Gastrocnemius medialis (tissue), 4 donors: ENCODE data around the gene SERPINE2. TPM values are rescaled to one million over a fixed set of nuclear protein-coding genes. Genes with fewer than 3 reads are reported as not detected.

ENCODE experiments used
- ATAC-seq, 2 donors: fragments of 150-250 bp; one replicate each; pipeline ENCODE4 v1.9.1; 2016
- DNase-seq, 2 donors: peaks; one replicate each; pipeline ENCODE4 v3.0.0-alpha.2; 2019
- H3K27ac ChIP-seq, 4 donors: fragments of 200-600 bp; sonication (generic); 1 replicate in 1 of 4; 2 replicates in 3 of 4; pipeline ENCODE4 v1.5.1; 2016 to 2018; ENCODE audit warnings: mild to moderate bottlenecking in 2 of 4, moderate library complexity in 1 of 4
- H3K27me3 ChIP-seq, 3 donors: fragments of 200-600 bp; sonication (generic) in 2 of 3; 1 replicate in 1 of 3; 2 replicates in 2 of 3; pipeline versions ENCODE4 v1.5.1 to v1.6.0; 2016 to 2019; ENCODE audit warnings: mild to moderate bottlenecking in 1 of 3, moderate library complexity in 1 of 3
- H3K36me3 ChIP-seq, 2 donors: fragments of 200-600 bp; sonication (generic) in 1 of 2; one replicate each; pipeline ENCODE4 v1.5.1; 2017 to 2018
- H3K4me1 ChIP-seq, 2 donors: fragments of 200-600 bp; sonication (generic) in 1 of 2; one replicate each; pipeline ENCODE4 v1.5.1; 2016 to 2017; ENCODE audit warnings: mild to moderate bottlenecking in 2 of 2
- H3K4me3 ChIP-seq, 4 donors: fragments of 200-600 bp; sonication (generic) in 3 of 4; 1 replicate in 1 of 4; 2 replicates in 3 of 4; pipeline ENCODE4 v1.5.1; 2016 to 2019; ENCODE audit warnings: mild to moderate bottlenecking in 2 of 4
- H3K9me3 ChIP-seq, 3 donors: fragments of 200-600 bp; sonication (generic) in 2 of 3; 1 replicate in 1 of 3; 2 replicates in 2 of 3; pipeline ENCODE4 v1.5.1; 2016 to 2019
- POLR2A ChIP-seq, 2 donors: fragments of 450-650 bp; IDR thresholded peaks; one replicate each; pipeline ENCODE4 v1.6.1; 2017; ENCODE audit warnings: antibody characterized with exemption in 2 of 2, mild to moderate bottlenecking in 2 of 2, moderate library complexity in 2 of 2
- in situ Hi-C, 4 donors: fragments of 200-750 bp; cut with MboI; loops; one replicate each; pipeline versions ENCODE4 v1.15.0 to v1.8.0; 2017; ENCODE audit warnings: low sequenced_read_pairs in 4 of 4
- intact Hi-C: fragments of 100-400 bp; cut with DNase I; formaldehyde crosslinking; loops from one replicate; pipeline ENCODE4 v1.15.1; 2023; ENCODE audit warnings: low total_unique reads
- total RNA-seq, 4 donors: library from RNA; depleted of rRNA; stranded (reverse); fragments of >200 nt; gene quantifications; one replicate each; pipeline versions ENCODE4 v1.1.0 to v1.2.3, GENCODE V29; 2016
- TF ChIP-seq, protein P1 (sequence below), 5 experiments: fragments of 450-650 bp in 3 of 5; fragments of 200-600 bp in 2 of 5; sonication (generic) in 2 of 5; IDR thresholded peaks in 4 of 5; conservative IDR thresholded peaks in 1 of 5; 1 replicate in 4 of 5; 2 replicates in 1 of 5; pipeline ENCODE4 v1.5.1; 2016 to 2019; ENCODE audit warnings: antibody characterized with exemption in 5 of 5, mild to moderate bottlenecking in 3 of 5, moderate library complexity in 3 of 5

Gene SERPINE2
- total RNA-seq, 4 donors from 2014 or later, result 0.41 to 2.8 (median 1.4) TPM

DNA sequence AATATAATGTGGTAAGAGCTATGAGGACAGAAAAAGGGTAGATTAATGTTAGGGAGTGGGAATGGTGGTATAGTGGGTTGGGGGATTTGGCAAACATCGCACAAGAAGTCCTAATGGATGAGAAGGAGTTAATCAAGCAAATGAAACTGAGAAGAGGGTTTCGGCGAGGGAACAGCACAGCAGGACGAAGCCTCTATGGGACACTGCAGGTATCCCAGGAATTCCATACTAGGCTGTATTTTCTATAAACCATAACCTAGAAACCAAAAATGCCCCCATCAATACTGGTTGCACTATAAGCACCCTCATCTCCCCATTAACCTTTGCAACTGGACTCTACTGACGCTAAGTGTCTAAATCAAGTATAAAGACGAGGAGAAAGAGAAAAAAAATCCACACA, 104.2 kb downstream of the SERPINE2 start:
- H3K27me3 ChIP-seq, result no peaks in the 10 kb centered on the region
- in situ Hi-C loops (no loop called here), intact Hi-C loops (no loop called here)
- peak overlapping the region in 1 of 4 donors; percentile 9 for H3K4me3 ChIP-seq
- H3K4me1 ChIP-seq, result peaks cover 76 to 84% of the 10 kb centered on the region in 2 donors
- H3K9me3 ChIP-seq, result no peaks in the 10 kb centered on the region
- no peaks in the 10 kb centered on the region for H3K36me3 ChIP-seq
- peak overlapping the region; percentile 71 to 80 (median 75) for H3K27ac ChIP-seq
- no peak for TF ChIP-seq POLR2A (IDR thresholded peaks at IDR 0.05)
- TF ChIP-seq, protein P1, sequence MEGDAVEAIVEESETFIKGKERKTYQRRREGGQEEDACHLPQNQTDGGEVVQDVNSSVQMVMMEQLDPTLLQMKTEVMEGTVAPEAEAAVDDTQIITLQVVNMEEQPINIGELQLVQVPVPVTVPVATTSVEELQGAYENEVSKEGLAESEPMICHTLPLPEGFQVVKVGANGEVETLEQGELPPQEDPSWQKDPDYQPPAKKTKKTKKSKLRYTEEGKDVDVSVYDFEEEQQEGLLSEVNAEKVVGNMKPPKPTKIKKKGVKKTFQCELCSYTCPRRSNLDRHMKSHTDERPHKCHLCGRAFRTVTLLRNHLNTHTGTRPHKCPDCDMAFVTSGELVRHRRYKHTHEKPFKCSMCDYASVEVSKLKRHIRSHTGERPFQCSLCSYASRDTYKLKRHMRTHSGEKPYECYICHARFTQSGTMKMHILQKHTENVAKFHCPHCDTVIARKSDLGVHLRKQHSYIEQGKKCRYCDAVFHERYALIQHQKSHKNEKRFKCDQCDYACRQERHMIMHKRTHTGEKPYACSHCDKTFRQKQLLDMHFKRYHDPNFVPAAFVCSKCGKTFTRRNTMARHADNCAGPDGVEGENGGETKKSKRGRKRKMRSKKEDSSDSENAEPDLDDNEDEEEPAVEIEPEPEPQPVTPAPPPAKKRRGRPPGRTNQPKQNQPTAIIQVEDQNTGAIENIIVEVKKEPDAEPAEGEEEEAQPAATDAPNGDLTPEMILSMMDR (IDR thresholded peaks at IDR 0.05 in 4 of 5, conservative IDR thresholded peaks at IDR 0.05 in 1 of 5), result no peak
- ATAC-seq, result no peak
- no peak for DNase-seq

DNA sequence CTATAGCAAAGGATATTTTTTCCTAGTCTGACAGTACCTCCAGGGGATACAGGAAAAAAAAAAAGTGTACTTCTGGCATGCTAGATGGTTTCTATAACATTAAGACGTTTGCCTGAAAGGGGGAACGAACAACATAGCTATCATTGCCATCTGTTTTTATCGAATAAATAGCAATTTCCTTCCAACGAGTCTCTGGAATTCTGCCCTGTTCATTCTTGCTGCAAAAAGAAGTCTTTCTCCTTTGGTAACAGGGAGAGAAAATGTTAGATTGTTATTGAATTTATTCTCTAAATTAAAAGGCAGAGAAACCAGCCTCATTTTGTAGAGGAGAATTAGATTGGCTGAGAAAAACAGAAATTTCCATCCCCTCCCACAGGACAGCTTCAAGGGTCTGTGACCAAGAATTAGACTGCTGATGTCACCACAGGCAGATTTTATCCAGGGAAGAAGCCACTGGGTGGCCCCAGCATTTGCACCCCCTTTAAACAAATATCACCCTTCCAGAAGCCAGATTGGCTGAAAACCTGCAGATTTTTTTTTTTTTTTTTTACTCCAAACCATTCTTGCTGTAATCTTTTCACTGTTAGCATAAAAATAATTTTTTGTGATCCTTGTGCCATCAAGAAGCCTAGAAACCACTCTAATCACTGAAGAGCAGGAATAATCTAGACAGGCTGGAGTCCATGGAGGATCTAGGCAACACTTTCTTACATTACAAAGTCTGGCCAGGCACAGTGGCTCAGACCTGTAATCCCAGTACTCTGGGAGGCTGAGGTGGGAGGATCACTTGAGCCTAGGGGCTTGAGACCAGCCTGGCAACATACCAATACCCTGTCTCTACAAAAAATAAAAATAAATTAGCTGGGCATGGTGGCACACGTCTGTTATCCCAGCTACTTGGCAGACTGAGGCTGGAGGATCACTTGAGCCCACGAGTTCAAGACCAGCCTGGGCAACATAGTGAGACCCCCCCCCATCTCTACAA, 106.0 kb downstream of the SERPINE2 start:
- H3K4me1 ChIP-seq, result peaks cover 75 to 78% of the 10 kb centered on the region in 2 donors
- peak overlapping the region; percentile 71 to 80 (median 75) for H3K27ac ChIP-seq
- no peak for ATAC-seq

DNA sequence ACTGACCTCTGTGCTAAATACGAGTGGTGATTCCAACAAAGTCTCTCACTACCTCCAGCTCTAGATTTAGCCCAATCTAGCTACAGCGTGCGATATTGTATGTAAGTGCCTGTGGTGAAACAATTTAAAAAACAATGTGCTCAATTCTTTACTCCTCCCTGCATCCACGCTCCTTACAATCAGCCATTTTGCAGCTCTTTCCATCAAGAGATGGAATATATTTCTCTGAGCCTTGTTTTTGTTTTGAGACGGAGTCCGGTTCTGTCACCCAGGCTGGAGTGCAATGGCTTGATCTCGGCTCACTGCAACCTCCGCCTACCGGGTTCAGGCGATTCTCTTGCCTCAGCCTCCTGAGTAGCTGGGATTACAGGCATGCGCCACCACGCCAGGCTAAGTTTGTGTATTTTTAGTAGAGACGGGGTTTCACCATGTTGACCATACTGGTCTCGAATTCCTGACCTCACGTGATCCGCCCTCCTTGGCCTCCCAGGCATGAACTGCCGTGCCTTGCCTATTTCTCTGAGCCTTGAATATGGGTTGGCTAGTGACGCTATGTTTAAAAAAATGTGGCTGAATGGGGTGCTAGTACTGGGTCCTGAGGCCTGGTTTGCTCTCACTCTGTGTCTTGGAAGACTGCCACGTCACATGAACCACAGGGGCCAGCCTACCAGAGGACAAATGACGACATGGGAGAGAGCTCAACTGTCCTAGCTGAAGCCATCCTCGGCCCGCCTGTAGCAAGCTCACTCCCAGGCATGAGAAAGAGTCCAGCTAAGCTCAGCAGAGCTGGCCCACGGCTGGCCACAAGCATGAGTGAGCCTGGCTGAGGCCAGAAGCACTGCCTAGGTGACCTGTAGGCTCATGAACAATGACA, 108.7 kb downstream of the SERPINE2 start:
- H3K27ac ChIP-seq, result peak overlapping the region; percentile 66 to 80 (median 75)
- TF ChIP-seq, protein P1 (IDR thresholded peaks at IDR 0.05 in 4 of 5, conservative IDR thresholded peaks at IDR 0.05 in 1 of 5), result no peak
- peak; percentile 42 to 46 for TF ChIP-seq POLR2A (IDR thresholded peaks at IDR 0.05)
- in situ Hi-C loops (no loop called here), intact Hi-C loops (loop anchor here (2.0 kb wide), 1 partner anchor 14 kb away; the partner anchor contains the start of gene WDFY1)
- peak; percentile 67 to 91 for DNase-seq
- no peaks in the 10 kb centered on the region for H3K9me3 ChIP-seq
- peaks cover 47 to 54% of the 10 kb centered on the region in 2 donors for H3K4me1 ChIP-seq
- no peaks in the 10 kb centered on the region for H3K27me3 ChIP-seq
- ATAC-seq, result peak; percentile 86 to 95
- no peaks in the 10 kb centered on the region for H3K36me3 ChIP-seq
- no peak overlapping the region for H3K4me3 ChIP-seq

More for the DNA sequence above, 106.0 kb downstream of the SERPINE2 start:
- no peaks in the 10 kb centered on the region for H3K36me3 ChIP-seq
- H3K4me3 ChIP-seq, result no peak overlapping the region
- no peak for DNase-seq
- in situ Hi-C loops (no loop called here), intact Hi-C loops (no loop called here)
- no peak for TF ChIP-seq POLR2A (IDR thresholded peaks at IDR 0.05)
- TF ChIP-seq, protein P1 (IDR thresholded peaks at IDR 0.05 in 4 of 5, conservative IDR thresholded peaks at IDR 0.05 in 1 of 5), result no peak
- H3K9me3 ChIP-seq, result no peaks in the 10 kb centered on the region
- H3K27me3 ChIP-seq, result no peaks in the 10 kb centered on the region

DNA sequence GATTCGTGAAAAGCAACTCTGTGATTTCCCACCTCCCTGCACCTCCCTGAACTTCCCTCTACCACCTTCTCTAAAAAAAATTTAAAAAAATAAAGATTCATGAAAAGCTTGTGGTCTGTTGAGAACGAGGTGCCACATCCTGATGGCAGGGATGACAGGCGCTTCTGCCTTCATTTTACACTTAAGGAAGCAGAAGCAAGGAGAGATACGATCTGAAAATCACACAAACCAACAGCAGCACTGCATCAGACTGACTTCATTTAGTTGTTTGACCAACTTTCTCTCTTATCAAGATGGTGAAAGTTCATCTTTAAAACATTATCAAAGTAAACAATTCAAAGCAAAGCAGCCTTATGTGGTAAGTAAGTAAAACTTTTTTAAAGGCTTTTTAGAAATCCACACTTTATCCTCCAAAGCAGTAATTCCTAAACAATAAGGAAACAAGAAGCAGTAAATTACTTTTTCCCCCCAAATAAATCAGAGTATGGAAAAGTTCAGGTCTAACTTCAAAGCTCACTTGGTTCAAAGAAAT, 109.4 kb downstream of the SERPINE2 start:
- Histone ChIP-seq H3K9me3 (no peaks in the 10 kb centered on the region), H3K27ac (peak overlapping the region; percentile 66 to 80 (median 75)), H3K27me3 (no peaks in the 10 kb centered on the region), H3K4me3 (no peak overlapping the region), H3K36me3 (no peaks in the 10 kb centered on the region), H3K4me1 (peaks cover 40 to 47% of the 10 kb centered on the region in 2 donors)
- DNase-seq (no peak), ATAC-seq (no peak)
- intact Hi-C loops, result loop anchor here (2.0 kb wide), 1 partner anchor 15 kb away; the partner anchor contains the start of gene WDFY1
- in situ Hi-C loops, result no loop called here
- no peak for TF ChIP-seq POLR2A (IDR thresholded peaks at IDR 0.05)
- TF ChIP-seq, protein P1 (IDR thresholded peaks at IDR 0.05 in 4 of 5, conservative IDR thresholded peaks at IDR 0.05 in 1 of 5), result no peak
